Measurements from ENCODE around the gene KRTAP9-4.
"Not testable (repeated sequence)": the region's sequence is repeated elsewhere in the genome, so short reads cannot be mapped to it uniquely, and the experiment has no call there.

The KRTAP9-4 gene

GRCh38 chr17:41271858-41272257 lies 22.4 kb downstream of the KRTAP9-4 start:
- no peak for DNase-seq (ENCODE audit: low read depth)
- H3K4me3 ChIP-seq (ENCODE audit: low read length): no peak overlapping the region
- TF ChIP-seq CTCF (IDR thresholded peaks at IDR 0.05; ENCODE audit: insufficient read depth, low read depth, low read length, missing control alignments): no peak

DNA sequence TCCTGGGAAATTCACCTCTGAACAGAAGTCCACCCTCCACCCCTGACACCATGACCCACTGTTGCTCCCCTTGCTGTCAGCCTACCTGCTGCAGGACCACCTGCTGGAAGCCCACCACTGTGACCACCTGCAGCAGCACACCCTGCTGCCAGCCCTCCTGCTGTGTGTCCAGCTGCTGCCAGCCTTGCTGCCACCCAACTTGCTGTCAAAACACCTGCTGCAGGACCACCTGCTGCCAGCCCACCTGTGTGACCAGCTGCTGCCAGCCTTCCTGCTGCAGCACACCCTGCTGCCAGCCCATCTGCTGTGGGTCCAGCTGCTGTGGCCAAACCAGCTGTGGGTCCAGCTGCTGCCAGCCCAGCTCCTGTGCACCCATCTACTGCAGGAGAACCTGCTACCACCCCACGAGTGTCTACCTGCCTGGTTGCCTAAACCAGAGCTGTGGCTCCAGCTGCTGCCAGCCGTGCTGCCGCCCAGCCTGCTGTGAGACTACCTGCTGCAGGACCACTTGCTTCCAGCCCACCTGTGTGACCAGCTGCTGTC lies 26.2 kb downstream of the KRTAP9-4 start, which contains the start of gene KRTAP9-7:
TSS of gene KRTAP9-7 (plus strand) at position 51 of the 543 bp plus-strand sequence. CDS start at position 51, 0 bp downstream.
- not testable (repeated sequence) for DNase-seq (ENCODE audit: low read depth); H3K4me3 ChIP-seq (ENCODE audit: low read length)

GRCh38 chr17:41278176-41278955 lies 28.9 kb downstream of the KRTAP9-4 start:
- no peak for TF ChIP-seq CTCF (IDR thresholded peaks at IDR 0.05; ENCODE audit: insufficient read depth, low read depth, low read length, missing control alignments)
- no peak for DNase-seq (ENCODE audit: low read depth)
- H3K4me3 ChIP-seq (ENCODE audit: low read length): no peak overlapping the region

GRCh38 chr17:41284043-41284442 lies 34.6 kb downstream of the KRTAP9-4 start:
- DNase-seq (ENCODE audit: low read depth): no peak
- TF ChIP-seq CTCF (IDR thresholded peaks at IDR 0.05; ENCODE audit: insufficient read depth, low read depth, low read length, missing control alignments): no peak
- no peak overlapping the region for H3K4me3 ChIP-seq (ENCODE audit: low read length)

DNA sequence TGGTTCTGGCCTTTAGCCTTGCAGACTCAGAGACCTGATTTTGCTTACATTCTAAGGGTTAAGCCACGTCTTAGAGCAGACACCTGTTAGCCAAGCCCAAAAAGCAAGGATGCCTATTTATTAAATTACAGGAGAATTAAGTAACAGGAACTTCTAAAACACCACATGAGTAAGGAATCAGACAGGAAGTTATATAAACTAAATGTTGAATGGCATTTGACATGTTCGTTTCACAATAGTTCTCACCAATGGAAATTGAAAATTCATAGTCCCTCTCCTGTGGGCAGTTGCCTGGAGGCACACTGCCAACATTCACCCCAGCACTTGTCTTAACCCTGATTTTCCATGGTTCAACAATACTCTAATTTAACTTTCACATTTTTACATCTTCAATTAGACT lies 35.1 kb downstream of the KRTAP9-4 start:
- no peak for TF ChIP-seq CTCF (IDR thresholded peaks at IDR 0.05; ENCODE audit: insufficient read depth, low read depth, low read length, missing control alignments)
- no peak overlapping the region for H3K4me3 ChIP-seq (ENCODE audit: low read length)
- DNase-seq (ENCODE audit: low read depth): peak; percentile 29

DNA sequence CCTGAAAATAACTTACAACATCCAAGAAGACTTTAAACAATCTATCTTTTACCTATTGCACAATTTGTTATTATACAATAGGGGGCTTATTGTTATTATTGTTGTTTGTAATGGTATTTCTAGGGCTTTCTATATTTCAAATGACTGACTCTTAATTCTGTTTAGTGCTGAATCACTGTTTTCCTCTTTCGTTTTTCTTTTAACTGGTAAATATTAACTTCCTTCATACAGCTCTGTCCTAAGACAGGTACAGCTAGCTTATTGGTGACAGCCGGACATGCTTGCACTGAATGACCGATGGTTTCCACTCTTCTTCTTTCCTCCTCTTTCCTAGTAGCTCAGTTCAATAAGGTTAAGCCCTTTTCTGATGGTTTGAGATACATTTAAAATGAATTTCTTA lies 37.6 kb downstream of the KRTAP9-4 start:
- TF ChIP-seq CTCF (IDR thresholded peaks at IDR 0.05; ENCODE audit: insufficient read depth, low read depth, low read length, missing control alignments): no peak
- no peak overlapping the region for H3K4me3 ChIP-seq (ENCODE audit: low read length)
- no peak for DNase-seq (ENCODE audit: low read depth)

- TF ChIP-seq CTCF (IDR thresholded peaks at IDR 0.05; ENCODE audit: insufficient read depth, low read depth, low read length, missing control alignments): no peak
- DNase-seq (ENCODE audit: low read depth): no peak
- H3K4me3 ChIP-seq (ENCODE audit: low read length): no peak overlapping the region
Observed at GRCh38 chr17:41294016-41294415, 44.5 kb downstream of the KRTAP9-4 start.
